NCI-H2107 treated with DMSO at 0.1 percent for 48 hours (cell line): ENCODE data around the gene ANKRD45.
"Not testable (repeated sequence)": the region's sequence is repeated elsewhere in the genome, so short reads cannot be mapped to it uniquely, and the experiment has no call there.

Source experiments
- DNase-seq: peaks from one replicate; lab custom pipeline; 2025; ENCODE audit not compliant: unreplicated experiment; lab: John Stamatoyannopoulos, UW

Gene ANKRD45

DNA sequence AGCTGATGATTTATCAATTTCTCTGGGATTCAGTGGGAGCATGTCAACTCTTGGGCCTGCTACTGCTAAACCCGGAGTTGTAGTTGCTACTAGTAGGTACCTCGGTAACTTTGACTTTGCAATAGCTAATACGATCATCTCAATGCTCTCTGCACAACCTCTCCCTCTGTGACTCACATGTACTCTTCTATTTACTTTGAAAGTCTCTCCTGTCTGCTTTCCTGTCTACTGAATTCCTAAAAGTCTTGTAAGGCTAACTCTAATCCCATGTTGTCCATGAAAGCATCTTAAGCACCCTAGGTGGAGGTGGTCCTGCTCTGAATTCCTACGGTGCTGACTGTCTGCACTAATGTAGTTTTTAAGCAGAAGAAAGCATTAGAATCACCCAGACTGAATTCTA, 96.1 kb downstream of the ANKRD45 start:
- DNase-seq, result no peak

- DNase-seq, result no peak
Observed at GRCh38 chr1:173572201-173572873, 97.3 kb downstream of the ANKRD45 start.

DNA sequence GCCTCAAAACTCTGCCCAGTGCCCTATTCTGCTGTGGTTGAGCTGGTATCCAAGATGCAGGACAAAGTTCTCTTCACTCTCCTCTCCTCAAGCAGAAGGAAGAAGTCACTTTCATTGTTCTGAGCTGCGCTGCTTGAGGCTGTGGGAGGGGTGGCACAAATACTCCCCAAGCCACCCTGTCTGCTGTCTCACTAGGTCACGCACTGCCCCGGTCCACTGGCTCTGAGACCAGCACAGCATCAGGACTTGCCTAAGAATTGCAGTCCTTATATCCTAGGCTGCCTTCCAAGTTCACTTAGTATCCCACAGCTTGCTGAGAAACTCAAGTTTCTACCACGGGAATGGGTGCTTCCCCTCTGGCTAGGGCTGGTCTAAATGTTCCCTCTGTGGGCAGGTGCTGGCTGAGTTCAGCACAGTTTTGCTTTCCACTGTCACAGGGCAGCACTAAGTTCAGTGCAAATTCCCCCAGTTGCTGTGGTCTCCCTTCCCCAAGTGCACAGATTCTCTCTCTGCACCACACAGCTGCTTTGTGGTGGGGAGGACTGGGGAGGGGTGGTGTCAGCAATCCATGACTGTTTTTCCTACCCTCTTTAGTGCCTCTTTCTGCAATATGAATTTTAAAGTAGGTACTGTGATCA, 99.2 kb downstream of the ANKRD45 start:
- no peak for DNase-seq

GRCh38 chr1:173568483-173568882, 101.2 kb downstream of the ANKRD45 start:
- no peak for DNase-seq

DNA sequence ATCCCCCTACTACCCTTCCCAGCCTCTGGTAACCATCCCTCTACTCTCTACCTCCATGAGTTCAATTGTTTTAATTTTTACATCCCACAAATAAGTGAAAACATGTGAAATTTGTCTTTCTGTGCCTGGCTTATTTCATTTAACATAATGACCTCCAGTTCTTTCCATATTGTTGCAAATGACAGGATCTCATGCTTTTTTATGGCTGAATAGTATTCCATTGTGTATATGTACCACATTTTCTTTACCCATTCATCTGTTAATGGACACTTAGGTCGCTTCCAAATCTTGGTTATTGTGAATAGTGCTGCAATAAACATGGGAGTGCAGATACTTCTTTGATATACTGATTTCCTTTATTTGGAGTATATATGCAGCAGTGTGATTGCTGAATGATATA, 105.8 kb downstream of the ANKRD45 start:
- DNase-seq, result not testable (repeated sequence)

DNA sequence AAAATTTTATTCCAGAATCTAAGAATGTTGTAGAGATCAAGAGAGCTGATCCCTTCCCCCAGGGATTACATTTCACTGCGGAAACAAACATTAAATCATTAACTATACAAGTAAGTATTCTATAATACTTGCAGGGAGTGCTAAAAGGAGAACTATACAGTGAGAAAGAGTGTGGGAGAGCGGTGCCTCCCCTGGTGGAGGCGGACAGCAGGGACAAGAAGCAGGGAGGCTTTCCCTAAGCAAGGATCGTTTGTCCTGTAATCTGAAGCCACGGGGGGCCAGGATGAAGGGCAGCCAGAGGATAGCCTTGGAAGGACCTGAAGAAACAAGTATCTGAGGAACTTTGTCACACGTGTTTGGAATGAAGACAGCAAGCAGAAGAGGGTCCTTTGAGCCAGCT, 106.8 kb downstream of the ANKRD45 start:
- no peak for DNase-seq

- no peak for DNase-seq
Observed at GRCh38 chr1:173561263-173561662, 108.4 kb downstream of the ANKRD45 start.

- no peak for DNase-seq
Observed at GRCh38 chr1:173560285-173560880, 109.3 kb downstream of the ANKRD45 start.
